H1 (cell line): ENCODE data around the gene BUD23. TPM values are rescaled to one million over a fixed set of nuclear protein-coding genes. Genes with fewer than 3 reads are reported as not detected.

Experiments used
- ASH2L ChIP-seq: fragments of 200-600, 300-600 bp; sonication (generic); IDR thresholded peaks from one replicate; pipeline ENCODE4 v1.7.1; 2017; ENCODE audit warnings: low read length
- EP300 ChIP-seq, 2 experiments: IDR thresholded peaks; 1 replicate in 1 of 2; 2 replicates in 1 of 2; pipeline ENCODE4 v1.6.1; 2011 to 2012; ENCODE audit warnings: low read depth in 2 of 2, low read length in 2 of 2, mild to moderate bottlenecking in 2 of 2, borderline replicate concordance in 1 of 2, inconsistent platforms in 1 of 2, moderate library complexity in 1 of 2
- FOSL1 ChIP-seq: IDR thresholded peaks from 2 replicates; pipeline ENCODE4 v1.6.1; 2011; ENCODE audit warnings: mild to moderate bottlenecking, low read depth, low read length, moderate library complexity; ENCODE audit not compliant: insufficient read depth
- NRF1 ChIP-seq: IDR thresholded peaks from 2 replicates; pipeline ENCODE4 v1.6.1; 2011; ENCODE audit warnings: mild to moderate bottlenecking, low read depth, low read length, improper control_type of control experiment
- SP2 ChIP-seq: IDR thresholded peaks from 2 replicates; pipeline ENCODE4 v1.6.1; 2012; ENCODE audit warnings: mild to moderate bottlenecking, low read length, inconsistent platforms
- TBP ChIP-seq: IDR thresholded peaks from 2 replicates; pipeline ENCODE4 v1.6.1; 2011; ENCODE audit warnings: low read depth, low read length, improper control_type of control experiment
- polyA plus RNA-seq, 7 experiments: library from polyadenylated mRNA; depleted of rRNA in 3 of 7; stranded (reverse) in 5 of 7; unstranded in 2 of 7; fragments of >200 nt in 5 of 7; fragments of 200-250 nt in 2 of 7; gene quantifications; 1 replicate in 5 of 7; 2 replicates in 1 of 7; 4 replicates in 1 of 7; pipeline versions ENCODE4 v1.2.1 to v1.2.3, GENCODE V29; 2011 to 2013; ENCODE audit warnings: missing spikeins in 2 of 7, mixed read lengths in 2 of 7
- total RNA-seq: library from RNA; stranded (reverse); fragmentation: NEBNext Ultra II Directional; extraction: Animal tissue kit (Norgen Biotek cat#: 25700); gene quantifications from 2 replicates; pipeline ENCODE4 v1.2.1, GENCODE V29; 2021
- TF ChIP-seq, protein P1 (sequence below): fragments of 300-600 bp; sonication (generic); IDR thresholded peaks from 2 replicates; pipeline ENCODE4 v1.7.1; 2012; ENCODE audit warnings: low read length, moderate library complexity, mild to moderate bottlenecking, inconsistent platforms; ENCODE audit not compliant: insufficient replicate concordance
- TF ChIP-seq, protein P2 (sequence below): IDR thresholded peaks from 2 replicates; pipeline ENCODE4 v1.6.1; 2012; ENCODE audit warnings: low read length, inconsistent platforms

The BUD23 gene
- total and polyA plus RNA-seq, 2 of the 8 experiments (the other 6 are each of a cell fraction or from before 2014, with no cell fraction given), result 72.3 to 78.4 TPM

- TF ChIP-seq, protein P1, sequence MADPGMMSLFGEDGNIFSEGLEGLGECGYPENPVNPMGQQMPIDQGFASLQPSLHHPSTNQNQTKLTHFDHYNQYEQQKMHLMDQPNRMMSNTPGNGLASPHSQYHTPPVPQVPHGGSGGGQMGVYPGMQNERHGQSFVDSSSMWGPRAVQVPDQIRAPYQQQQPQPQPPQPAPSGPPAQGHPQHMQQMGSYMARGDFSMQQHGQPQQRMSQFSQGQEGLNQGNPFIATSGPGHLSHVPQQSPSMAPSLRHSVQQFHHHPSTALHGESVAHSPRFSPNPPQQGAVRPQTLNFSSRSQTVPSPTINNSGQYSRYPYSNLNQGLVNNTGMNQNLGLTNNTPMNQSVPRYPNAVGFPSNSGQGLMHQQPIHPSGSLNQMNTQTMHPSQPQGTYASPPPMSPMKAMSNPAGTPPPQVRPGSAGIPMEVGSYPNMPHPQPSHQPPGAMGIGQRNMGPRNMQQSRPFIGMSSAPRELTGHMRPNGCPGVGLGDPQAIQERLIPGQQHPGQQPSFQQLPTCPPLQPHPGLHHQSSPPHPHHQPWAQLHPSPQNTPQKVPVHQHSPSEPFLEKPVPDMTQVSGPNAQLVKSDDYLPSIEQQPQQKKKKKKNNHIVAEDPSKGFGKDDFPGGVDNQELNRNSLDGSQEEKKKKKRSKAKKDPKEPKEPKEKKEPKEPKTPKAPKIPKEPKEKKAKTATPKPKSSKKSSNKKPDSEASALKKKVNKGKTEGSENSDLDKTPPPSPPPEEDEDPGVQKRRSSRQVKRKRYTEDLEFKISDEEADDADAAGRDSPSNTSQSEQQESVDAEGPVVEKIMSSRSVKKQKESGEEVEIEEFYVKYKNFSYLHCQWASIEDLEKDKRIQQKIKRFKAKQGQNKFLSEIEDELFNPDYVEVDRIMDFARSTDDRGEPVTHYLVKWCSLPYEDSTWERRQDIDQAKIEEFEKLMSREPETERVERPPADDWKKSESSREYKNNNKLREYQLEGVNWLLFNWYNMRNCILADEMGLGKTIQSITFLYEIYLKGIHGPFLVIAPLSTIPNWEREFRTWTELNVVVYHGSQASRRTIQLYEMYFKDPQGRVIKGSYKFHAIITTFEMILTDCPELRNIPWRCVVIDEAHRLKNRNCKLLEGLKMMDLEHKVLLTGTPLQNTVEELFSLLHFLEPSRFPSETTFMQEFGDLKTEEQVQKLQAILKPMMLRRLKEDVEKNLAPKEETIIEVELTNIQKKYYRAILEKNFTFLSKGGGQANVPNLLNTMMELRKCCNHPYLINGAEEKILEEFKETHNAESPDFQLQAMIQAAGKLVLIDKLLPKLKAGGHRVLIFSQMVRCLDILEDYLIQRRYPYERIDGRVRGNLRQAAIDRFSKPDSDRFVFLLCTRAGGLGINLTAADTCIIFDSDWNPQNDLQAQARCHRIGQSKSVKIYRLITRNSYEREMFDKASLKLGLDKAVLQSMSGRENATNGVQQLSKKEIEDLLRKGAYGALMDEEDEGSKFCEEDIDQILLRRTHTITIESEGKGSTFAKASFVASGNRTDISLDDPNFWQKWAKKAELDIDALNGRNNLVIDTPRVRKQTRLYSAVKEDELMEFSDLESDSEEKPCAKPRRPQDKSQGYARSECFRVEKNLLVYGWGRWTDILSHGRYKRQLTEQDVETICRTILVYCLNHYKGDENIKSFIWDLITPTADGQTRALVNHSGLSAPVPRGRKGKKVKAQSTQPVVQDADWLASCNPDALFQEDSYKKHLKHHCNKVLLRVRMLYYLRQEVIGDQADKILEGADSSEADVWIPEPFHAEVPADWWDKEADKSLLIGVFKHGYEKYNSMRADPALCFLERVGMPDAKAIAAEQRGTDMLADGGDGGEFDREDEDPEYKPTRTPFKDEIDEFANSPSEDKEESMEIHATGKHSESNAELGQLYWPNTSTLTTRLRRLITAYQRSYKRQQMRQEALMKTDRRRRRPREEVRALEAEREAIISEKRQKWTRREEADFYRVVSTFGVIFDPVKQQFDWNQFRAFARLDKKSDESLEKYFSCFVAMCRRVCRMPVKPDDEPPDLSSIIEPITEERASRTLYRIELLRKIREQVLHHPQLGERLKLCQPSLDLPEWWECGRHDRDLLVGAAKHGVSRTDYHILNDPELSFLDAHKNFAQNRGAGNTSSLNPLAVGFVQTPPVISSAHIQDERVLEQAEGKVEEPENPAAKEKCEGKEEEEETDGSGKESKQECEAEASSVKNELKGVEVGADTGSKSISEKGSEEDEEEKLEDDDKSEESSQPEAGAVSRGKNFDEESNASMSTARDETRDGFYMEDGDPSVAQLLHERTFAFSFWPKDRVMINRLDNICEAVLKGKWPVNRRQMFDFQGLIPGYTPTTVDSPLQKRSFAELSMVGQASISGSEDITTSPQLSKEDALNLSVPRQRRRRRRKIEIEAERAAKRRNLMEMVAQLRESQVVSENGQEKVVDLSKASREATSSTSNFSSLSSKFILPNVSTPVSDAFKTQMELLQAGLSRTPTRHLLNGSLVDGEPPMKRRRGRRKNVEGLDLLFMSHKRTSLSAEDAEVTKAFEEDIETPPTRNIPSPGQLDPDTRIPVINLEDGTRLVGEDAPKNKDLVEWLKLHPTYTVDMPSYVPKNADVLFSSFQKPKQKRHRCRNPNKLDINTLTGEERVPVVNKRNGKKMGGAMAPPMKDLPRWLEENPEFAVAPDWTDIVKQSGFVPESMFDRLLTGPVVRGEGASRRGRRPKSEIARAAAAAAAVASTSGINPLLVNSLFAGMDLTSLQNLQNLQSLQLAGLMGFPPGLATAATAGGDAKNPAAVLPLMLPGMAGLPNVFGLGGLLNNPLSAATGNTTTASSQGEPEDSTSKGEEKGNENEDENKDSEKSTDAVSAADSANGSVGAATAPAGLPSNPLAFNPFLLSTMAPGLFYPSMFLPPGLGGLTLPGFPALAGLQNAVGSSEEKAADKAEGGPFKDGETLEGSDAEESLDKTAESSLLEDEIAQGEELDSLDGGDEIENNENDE, result no peak
- TF ChIP-seq, protein P2, sequence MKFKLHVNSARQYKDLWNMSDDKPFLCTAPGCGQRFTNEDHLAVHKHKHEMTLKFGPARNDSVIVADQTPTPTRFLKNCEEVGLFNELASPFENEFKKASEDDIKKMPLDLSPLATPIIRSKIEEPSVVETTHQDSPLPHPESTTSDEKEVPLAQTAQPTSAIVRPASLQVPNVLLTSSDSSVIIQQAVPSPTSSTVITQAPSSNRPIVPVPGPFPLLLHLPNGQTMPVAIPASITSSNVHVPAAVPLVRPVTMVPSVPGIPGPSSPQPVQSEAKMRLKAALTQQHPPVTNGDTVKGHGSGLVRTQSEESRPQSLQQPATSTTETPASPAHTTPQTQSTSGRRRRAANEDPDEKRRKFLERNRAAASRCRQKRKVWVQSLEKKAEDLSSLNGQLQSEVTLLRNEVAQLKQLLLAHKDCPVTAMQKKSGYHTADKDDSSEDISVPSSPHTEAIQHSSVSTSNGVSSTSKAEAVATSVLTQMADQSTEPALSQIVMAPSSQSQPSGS, result no peak
- TF ChIP-seq NRF1, result no peak
- TF ChIP-seq ASH2L, result no peak
- TF ChIP-seq TBP, result no peak; the same call in 1 of the 2 replicates
- TF ChIP-seq EP300 (IDR thresholded peaks at IDR 0.05; ENCODE audit: borderline replicate concordance in 1 of 2, low read depth in 2 of 2, low read length in 2 of 2), result no peak
- no peak for TF ChIP-seq FOSL1
- no peak for TF ChIP-seq SP2
These were observed 51.5 kb downstream of the BUD23 start (continued) for GRCh38 chr7:73734619-73735527.
